H1 (cell line): ENCODE results near the gene NWD2. TPM values are rescaled to one million over a fixed set of nuclear protein-coding genes. Genes with fewer than 3 reads are reported as not detected.

Source experiments
- KDM1A ChIP-seq: fragments of 200-600, 300-600 bp; sonication (generic); IDR thresholded peaks from 2 replicates; pipeline ENCODE4 v1.7.1; 2016; ENCODE audit warnings: mild to moderate bottlenecking, low read length, borderline replicate concordance
- POLR2AphosphoS5 ChIP-seq: IDR thresholded peaks from 2 replicates; pipeline ENCODE4 v1.6.1; 2011; ENCODE audit warnings: low read depth, low read length
- RXRA ChIP-seq: IDR thresholded peaks from 2 replicates; pipeline ENCODE4 v1.6.1; 2011; ENCODE audit warnings: low read depth, mild to moderate bottlenecking, low read length, moderate library complexity; ENCODE audit not compliant: insufficient read depth
- polyA plus RNA-seq, 7 experiments: library from polyadenylated mRNA; depleted of rRNA in 3 of 7; stranded (reverse) in 5 of 7; unstranded in 2 of 7; fragments of >200 nt in 5 of 7; fragments of 200-250 nt in 2 of 7; gene quantifications; 1 replicate in 5 of 7; 2 replicates in 1 of 7; 4 replicates in 1 of 7; pipeline versions ENCODE4 v1.2.1 to v1.2.3, GENCODE V29; 2011 to 2013; ENCODE audit warnings: missing spikeins in 2 of 7, mixed read lengths in 2 of 7
- total RNA-seq: library from RNA; stranded (reverse); fragmentation: NEBNext Ultra II Directional; extraction: Animal tissue kit (Norgen Biotek cat#: 25700); gene quantifications from 2 replicates; pipeline ENCODE4 v1.2.1, GENCODE V29; 2021

NWD2 gene
- total and polyA plus RNA-seq, 2 of the 8 experiments (the other 6 are each of a cell fraction or from before 2014, with no cell fraction given) = under 0.01 TPM; not detected in 1

- TF ChIP-seq KDM1A (no peak), POLR2AphosphoS5 (no peak), RXRA (no peak)
Measured at GRCh38 chr4:37480509-37480908, 236.0 kb downstream of the NWD2 start (continued).
